Jurkat, Clone E6-1 (cell line): ENCODE data around the gene CCDC8.
A peak's percentile ranks its signal among the peaks of the same experiment; 100 is the strongest.

Source experiments
- DNase-seq: peaks from one replicate; pipeline ENCODE4 v3.0.0-alpha.2; 2011; ENCODE audit warnings: low read depth, low spot score
- H3K4me3 ChIP-seq: 2 replicates; pipeline ENCODE4 v1.5.1; 2011; ENCODE audit warnings: mild to moderate bottlenecking, low read length, control low read depth, moderate library complexity

Gene CCDC8

DNA sequence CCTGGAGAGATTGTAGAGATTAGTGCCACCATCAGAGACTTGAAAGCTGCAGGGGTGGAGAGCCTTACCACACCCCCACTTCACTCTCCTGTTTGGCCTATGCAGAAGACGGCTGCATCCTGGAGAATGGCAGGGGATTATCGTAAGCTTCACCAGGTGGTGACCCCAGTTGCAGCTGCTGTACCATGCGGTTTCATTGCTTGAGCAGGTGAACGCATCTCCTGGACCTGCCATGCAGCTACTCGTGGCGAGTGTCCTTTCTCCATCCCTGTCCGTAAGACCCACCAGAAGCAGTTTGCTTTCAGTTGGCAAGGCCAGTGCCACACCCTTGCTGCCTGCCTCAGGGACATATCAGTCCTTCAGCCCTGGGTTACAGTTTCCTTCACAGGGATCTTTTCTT is 45.2 kb downstream of the CCDC8 start:
- H3K4me3 ChIP-seq: no peak overlapping the region
- DNase-seq: no peak

DNA sequence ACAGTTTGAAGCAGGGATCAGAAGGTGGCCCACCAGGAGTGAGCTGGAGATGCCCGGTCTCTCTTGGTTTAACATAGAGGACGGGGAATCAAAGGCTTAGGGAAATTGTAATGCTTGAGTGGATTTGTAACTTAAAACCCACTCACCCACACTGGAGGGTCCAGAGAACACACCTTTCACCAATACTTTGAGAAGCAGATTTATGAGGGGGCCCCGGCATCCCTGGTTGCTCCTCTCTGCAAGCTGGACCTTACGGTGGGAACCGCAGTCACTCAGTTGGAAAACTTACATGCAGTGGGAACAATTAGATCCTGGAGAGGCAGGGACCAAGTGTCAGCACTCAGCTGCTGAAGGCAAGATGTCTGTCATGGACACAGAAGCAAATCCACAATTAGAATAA is 45.9 kb downstream of the CCDC8 start:
- no peak overlapping the region for H3K4me3 ChIP-seq
- no peak for DNase-seq

DNA sequence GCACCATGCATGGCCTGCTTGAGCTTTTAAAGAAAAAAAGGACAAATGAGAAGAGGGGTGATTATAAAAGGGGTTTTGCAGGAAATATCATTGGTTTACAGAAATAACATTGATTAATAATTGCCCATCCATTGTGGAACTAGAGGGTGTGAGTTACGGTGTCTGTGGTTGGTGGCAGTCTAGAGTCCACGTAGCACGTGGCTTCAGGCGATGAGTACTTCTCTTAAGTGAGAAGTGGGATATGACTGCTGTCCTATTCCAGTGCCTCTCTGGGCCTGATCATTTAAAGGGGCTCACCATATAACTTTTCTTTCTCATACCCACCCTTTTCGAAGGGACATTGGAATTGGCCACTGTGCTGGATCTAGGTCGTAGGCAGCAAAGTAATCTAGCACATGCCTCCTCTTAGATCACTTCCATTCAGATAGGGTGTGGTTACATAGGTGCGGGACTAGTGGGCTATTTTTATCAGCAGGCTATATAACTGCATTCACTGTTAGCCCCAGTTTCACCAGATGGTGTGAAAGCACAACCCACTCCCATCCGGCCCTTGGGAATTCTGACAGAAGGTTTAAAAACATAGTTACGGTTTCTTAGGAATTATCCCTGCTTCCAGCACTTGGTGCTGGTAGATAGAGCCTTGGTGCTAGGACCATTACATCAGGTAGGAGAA is 46.6 kb downstream of the CCDC8 start:
- no peak overlapping the region for H3K4me3 ChIP-seq
- no peak for DNase-seq

DNA sequence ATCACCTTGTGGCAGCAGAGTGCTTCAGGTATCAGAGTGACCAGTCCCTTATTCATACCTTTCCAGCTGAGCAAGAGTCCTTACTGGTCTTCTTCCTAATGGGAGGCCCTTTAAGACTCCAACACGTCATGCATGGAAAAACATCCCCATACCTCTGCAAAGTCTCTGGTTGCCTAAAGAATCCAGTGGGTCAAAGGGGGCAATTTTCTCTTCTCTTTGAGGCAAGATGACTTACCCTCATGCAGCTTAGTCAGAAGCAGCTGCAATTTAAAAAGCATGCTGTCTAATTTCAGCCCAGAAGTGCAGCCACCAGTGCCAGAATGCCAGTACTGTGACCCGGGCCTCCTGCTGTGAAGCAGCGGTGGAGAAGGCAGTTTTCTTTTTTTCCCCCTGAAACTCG is 47.8 kb downstream of the CCDC8 start:
- no peak overlapping the region for H3K4me3 ChIP-seq
- no peak for DNase-seq

DNA sequence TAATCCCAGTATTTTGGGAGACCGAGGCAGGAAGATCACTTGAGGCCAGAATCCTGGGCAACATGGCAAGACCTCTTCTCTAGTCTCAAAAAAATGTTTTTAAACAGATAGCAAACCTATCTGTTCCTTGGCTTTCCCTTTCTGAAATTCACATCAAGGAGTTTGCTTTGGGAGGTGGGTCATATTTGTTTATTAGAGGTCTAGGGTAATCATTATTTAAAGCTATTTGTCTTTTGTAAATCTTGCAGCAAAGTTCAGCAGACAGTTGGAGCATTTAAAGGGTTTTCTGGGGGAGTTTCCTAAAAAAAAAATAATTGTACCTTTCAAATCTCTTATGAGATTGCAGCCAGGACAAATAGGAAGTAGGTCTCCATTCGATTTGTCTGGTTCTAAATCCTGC is 49.0 kb downstream of the CCDC8 start:
- H3K4me3 ChIP-seq: no peak overlapping the region

DNA sequence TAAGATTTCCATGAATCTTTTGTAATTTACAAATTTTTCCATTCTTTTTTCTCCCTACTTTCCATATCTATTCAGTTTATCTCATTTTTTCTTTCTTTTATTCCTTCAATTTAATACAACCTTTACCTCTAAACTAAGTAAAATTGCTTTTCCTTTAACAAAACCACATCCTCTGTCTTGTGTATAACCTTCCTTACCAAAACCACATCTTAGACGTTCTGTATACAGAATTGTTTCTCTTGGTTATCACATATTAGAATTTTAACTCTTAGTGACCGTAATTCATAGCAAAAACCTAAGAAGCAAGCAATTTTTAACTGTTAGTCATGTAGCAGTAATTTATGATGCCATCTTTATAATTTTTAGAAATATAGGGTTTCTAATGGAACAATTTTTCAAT is 51.4 kb downstream of the CCDC8 start:
- peak; percentile 71 for DNase-seq
- no peak overlapping the region for H3K4me3 ChIP-seq

More for the DNA sequence above, 49.0 kb downstream of the CCDC8 start:
- DNase-seq: no peak
